ENCODE measurements around the gene RBM8A.

RBM8A gene

DNA sequence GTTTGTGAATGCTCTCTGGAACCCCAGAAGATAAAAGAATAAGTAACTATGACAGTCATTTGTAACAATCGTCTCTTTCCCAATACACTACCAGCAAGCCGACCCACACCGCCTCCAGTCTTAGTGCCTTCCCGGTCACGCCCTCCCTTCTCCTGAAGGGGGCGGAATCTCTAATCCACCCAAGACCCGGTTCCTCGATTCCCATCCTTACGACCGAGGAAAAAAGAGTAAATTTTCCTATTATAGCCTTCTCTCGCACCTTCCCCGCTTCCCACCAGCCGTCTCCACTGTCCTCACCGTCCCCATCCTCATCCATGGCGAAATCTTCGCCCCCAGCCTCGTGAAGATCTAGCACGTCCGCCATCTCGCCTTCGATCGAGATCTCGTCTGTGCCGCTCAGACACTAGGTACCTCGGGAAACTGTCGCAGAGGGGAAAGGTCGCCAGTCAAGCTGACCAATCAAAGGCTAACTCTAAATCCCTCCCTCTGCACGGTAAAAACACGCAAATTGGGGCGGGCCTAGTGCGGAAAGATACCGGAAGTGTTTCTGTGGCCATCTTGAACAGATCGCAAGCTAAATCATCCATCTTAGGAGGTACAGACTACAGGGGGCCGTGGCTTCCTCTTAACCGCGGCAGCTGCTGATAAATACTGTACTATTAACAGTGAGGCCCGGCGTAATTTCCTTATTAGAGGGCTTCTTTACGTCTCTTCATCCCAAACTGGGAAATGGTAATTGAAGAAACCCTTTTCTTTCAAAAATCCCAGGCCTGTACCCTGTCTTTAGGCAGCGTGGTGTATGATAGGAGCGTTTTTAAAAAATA lies at the start of gene RBM8A:
RBM8A (minus strand) TSS at position 422 of the 824 bp plus-strand sequence; CDS start at position 364, 58 bp downstream.
- DNase-seq: peak; percentile 99

DNA sequence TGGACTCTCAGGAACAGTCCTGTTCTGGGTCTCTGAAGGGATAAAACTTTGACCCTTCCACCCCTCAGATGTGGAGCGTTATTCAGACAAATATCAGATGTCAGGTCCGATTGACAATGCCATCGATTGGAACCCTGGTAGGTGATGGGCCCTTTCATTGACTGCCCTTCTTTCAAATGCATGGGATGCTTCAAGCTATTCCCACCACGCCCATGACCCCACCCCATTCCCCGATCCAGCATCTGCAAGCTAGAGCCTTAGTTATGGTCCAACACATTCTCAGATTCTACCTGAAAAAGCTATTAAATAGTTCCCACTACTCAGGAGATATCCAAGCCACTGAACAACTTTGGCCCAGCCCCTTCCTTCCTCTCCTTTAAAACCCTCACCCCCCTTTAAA lies 49.7 kb upstream of the RBM8A start:
- DNase-seq: no peak

DNA sequence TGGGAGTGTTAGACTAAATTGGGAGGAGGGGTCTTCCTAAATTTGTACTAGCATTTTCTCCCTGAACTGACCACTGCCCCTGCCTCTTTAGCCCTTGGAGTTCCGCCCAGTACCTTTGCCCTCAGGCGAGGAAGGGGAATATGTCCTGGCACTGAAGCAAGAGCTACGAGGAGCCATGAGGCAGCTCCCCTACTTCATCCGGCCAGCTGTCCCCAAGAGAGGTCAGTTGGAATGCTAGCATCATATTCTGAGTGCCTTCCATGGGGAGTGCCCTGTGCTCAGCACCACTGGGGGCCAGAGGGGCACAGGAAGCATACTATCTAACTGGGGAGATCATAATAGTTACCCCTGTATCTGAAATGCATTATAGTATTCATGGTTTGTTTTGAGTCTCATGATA lies 47.9 kb upstream of the RBM8A start:
- DNase-seq: no peak

DNA sequence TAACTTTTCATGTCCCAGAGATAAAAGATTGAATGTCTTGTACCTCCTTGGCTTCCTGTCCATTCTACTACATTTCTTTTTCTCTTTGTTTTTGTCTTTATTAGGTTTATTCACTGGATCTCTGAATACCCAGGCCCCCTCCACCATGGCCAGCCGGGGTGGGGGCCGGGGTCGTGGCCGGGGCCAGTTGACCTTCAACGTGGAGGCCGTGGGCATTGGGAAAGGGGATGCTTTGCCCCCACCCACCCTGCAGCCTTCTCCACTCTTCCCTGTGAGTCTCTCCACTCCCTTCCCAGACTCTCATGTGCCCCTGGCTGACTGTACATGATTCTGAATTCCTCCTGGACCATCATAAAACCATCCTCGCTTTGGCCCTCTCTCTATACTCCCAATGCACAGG lies 47.4 kb upstream of the RBM8A start:
- no peak for DNase-seq

DNA sequence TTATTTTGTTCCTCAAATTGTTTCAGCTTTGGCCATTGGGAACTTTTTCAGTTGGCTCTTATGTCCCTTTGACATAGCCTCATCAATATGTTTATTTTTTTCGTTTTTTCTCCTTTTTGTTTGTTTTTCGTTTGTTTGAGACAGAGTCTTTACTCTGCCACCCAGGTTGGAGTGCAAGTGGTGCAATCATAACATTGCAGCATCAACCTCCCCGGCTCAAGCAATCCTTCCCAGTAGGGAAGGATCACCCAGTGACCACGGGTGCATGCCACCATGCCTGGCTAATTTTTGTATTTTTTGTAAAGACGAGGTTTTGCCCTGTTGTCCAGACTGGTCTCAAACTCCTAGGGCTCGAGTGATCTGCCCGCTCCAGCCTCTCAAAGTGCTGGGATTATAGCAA lies 45.3 kb upstream of the RBM8A start:
- no peak for DNase-seq

DNA sequence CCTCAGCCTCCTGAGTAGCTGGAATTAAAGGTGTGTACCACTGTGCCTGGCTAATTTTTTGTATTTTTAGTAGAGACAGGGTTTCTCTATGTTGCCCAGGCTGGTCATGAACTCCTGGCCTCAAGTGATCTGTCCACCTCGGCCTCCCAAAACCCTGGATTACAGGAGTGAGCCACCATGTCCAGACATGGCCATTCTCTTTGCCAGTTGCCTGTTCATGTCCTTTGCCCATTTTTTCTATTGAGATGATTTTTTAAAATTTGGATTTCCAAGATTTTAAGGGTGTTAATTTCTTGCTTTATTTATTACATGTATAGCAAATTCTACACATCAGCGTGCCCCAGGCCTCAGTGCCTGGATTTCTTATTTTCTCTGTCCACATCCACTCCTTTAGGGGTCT lies 40.0 kb upstream of the RBM8A start:
- DNase-seq: no peak

DNA sequence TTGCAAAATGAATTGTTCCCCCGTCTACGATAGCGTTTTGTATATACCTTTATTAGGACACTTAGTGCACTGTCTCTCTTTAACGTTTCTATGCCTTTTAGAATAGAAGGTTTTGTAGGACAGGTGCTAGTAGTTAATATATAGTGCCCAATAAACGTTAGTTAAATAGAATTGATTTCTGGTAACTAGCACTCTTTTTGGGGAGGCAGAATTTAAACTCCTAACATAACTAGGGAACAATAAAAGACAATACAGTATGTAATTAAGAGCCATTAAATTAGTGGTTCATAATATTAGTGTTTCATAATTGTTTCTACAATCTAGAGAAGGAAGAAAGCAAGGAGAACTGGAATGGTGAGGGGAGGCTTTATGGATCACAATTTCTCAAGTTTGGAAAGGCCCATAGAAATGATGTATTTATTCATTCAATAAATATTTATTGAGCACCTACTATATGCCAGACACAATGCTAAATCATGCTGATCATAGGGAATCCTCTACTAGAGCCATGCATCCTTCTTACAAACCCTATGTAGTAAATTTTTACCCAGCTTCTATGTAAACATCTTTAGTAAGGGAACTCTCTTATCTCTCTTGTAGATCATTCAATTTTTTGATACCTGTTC lies 37.9 kb upstream of the RBM8A start:
- no peak for DNase-seq

DNA sequence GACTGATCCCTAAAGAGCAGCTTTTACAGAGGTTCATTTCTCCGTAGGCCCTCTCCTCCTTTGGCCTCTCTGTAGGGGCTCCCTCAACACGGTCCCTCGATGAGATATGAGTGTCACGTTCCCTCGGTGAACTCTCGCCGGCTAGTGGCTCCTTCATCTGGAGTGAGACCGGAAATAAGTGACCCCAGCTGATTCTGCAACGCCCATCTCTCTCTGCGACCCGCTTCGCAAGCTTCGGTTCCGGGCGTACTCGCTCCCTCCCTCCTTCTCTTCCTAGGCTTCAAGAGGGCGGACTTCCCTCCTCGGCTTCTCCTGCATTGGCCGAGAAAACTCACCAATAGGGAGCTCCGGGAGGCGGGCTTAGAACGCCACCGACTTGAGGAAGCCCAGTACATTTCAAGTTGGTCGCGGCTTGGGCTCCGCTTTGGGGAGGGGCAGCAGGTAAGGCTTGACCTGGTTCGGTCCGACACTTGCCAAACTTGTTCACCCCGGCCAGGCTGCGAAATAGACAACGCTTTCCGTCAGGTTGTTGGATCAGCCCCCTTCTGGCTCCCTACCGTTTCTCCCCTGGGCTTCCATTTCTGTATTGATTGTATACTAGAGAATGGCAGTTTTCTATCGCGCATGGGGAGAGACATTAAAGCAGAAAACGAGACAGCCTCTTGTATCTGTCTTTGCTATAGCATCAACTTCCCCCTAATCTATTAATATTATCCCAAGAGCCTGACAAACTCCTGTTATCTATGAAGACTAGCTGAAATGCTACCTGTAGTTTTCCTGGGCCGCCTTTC lies 37.2 kb upstream of the RBM8A start, which contains the start of the genes ANKRD34A and POLR3GL:
ANKRD34A (minus strand) TSS at position 248 of the 791 bp plus-strand sequence. CDS start 2,816 bp downstream, outside the sequence.
POLR3GL (plus strand) TSS at position 363 of the 791 bp plus-strand sequence. CDS start 10,176 bp downstream, outside the sequence.
- DNase-seq: peak; percentile 92

DNA sequence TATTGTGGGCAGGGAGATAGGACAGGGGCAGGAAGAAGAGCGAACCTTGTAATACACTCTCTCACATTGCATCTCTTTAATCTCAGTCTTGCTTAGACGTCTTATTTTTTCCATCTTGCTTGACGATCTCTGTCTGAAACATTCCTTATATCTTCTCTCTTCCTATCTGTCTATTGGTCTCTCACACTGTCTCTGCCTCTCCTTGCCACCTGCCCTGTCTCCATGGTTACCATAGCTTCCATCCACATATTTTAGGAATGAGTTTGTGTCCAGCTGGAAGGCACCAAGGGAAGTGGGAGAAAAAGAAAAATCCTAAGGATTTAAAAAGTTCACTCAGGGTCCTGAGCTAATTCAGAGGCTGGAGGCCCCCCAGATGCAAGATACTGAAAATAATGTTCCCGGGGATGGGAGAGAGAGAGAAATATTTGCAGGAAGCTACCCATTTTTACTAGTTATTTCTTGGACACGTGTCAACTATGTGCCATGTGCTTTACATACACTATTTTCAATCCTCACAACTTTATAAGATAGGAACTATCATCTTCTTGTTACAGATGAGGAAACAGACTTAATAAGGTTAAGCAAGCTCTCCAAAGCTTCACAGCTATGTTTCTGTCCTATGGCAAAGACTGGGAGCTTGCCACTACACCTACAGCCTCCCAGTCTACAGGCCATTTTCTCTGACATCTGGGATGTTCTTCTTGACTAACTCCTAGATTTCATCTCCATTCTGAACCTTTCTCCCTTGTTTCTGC lies 36.2 kb upstream of the RBM8A start:
- no peak for DNase-seq

DNA sequence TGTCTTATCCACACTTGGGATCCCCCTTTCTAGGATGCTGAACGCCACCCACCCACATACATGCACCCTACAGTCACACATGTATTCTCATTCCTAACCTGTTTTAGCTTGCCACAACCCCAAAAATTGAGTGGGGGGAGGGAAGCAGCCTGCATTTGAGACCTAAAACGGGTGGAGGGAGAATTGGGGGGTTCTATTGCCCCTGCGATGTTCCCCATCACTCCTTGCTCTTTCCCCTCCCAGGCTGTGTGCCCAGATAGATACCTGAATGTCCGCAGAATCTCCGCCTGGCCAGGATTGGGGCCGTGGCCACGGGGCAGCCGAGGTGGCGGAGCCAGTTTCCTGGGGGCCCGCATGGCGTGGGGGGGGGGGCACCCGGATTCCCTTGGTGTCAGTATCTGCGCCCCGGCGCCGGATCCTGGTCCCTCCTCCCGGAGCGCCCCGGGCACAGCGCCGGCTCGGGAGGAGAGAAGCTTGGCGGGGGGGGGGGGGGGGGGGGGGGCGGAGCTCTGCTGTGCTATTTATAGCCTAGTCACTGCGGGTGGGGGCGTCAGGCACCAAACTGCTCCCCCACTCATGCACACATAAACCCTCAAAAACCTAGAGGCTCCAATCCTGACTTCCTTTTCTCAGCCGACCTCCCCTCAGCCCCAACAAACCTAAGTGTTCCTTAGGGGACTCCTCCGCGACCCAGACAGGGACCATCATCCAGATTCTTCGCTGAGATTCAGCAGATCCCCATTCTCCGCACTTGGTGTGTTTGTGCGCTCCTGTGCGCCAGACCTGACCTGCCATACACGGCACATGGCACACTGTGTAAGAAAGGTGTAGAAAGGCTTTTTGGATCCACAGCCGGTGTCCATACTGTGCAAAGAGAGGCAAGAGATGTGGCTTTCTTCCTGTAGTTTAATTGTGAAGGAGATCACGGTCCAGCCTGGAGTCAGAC lies 35.1 kb upstream of the RBM8A start:
- DNase-seq: no peak

DNA sequence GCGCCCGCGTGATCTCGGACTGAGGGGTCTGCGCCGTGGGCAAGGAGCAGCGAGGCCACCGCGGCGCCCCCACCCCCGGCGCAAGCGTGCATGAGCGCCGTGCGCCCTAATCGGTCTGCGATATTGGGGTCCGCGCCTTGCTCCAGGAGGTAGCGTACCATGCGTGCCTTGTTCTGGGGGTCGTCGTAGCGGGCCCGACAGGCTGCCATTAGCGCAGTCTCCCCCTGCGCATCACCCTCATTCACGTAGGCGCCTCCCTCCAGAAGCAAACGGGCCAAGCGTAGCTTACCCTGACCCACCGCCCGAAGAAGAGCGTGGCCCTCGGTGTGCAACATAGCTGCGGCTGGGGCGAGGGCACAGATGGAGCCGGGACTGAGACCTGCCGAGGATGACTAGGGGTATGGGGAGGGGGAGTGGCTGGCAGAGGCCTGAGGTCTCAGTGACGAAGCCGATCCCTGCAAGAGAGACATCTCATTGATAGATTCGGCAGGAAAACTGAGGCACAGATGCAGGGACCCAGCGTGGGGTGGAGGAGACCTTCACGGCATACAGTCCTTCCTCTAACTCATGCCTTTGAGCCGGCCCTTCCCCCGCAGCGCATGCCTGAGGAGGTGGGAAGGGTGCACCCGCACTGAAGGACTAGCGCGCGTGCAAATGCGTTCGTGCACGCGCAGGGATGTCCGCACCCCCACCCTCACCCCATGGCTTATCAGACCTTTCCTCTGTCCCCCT lies 34.3 kb upstream of the RBM8A start:
- no peak for DNase-seq

DNA sequence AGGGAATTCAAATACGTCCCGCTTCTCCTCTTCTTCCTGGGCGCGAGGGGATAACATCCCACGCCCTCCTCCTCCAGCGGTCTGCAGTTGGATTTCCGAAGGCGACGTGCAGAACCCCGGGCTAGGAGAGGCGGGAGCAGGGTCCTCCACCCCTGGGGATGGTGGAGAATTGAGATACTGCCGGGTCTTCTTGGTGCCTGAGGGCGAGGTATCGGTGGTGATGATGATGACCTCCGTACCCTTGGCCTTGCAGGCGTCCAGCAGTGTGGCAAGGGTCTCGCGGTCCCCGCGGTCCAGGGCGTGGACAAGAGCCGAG lies 33.8 kb upstream of the RBM8A start:
- no peak for DNase-seq

DNA sequence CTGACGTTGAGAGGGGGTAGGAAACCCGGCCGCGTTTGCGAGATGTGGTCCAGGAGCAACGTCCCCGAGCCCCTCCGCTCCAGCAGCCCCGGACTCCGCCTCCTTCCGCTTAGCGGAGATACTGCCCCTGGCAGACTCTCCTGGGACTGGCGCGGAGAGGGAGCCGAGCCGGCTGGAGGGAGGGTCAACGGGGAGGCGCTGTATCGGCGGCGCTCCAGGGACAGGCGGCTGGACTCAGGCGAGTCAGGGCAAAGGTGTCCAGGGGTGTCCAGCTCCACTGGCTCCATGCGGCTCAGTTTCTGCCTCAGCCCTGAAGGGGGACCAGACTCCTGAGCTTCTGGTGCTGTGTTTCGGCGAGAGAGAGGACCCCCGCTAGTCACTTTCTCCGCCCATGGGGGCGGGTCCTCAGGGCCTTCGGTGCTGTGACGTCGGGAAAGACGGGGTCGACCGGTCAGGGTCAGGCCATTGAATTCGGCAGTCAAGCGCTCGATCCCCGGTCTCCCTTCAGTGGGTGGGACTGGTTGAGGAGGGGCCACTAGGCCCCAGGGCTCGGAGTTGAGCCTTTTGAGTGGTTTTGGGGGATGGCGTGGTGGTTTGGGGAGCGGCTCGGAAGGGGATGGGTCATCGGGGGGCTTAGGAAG lies 33.3 kb upstream of the RBM8A start:
- DNase-seq: peak; percentile 50

DNA sequence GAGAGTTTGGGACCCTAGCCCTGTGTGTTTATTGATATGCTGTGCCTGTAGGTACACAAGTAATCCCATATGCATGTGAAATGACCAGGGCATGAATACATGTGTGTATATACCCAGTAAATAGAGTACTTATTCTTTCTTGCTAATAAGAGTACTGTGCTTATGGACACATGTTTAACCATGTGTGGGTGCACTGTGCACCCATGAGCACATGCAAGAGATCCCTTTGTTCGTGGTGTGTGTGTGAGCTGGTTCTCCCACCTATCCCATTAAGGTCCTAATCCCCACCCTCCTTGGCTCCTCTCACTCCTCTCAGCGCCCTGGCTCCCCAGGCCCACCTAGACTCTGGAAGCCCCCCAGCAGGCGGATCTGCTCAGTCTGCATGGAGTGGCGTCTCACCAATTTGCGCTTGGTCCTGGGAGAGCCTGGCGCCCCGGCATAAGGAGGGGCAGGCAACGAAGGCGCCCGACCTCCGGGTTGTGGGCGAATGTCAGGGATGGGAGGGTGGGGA lies 32.7 kb upstream of the RBM8A start:
- DNase-seq: no peak

DNA sequence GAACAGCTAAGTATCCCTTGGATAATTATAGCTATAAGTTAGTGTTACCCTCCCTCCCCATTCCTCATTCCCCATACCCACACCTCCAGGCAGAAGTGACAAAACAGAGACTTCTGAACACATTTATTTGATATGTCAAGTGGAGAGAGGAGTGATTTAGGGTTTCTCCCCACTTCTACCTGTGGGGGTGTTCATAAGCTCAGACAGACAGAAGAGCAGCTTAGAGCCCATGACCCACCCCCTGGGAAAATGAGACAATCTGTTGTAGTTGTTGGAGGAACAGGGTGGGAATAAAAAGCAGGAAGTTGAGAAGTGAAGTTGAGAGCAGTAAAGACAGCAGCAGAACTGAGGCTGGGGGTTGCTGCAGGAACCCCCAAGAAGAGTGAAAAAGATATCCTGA lies 32.0 kb upstream of the RBM8A start:
- no peak for DNase-seq

DNA sequence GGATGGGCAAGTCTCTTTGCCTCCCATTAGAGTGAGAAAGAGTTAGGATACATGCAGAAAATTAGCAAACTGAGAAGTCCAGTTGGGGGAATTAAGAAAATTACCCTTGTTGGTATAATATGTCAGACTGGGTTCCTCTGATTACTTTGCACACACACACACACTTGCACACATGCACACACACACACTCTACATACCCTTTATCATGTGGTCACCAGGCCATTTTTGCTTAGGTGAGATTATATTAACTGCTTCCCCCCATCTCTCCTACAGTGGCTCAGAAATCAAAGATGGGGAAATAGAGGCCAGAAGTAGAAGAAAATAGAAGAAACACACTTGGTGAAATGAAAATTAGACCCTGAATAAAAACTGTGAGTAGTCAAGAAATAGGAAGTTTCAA lies 31.4 kb upstream of the RBM8A start:
- DNase-seq: no peak

DNA sequence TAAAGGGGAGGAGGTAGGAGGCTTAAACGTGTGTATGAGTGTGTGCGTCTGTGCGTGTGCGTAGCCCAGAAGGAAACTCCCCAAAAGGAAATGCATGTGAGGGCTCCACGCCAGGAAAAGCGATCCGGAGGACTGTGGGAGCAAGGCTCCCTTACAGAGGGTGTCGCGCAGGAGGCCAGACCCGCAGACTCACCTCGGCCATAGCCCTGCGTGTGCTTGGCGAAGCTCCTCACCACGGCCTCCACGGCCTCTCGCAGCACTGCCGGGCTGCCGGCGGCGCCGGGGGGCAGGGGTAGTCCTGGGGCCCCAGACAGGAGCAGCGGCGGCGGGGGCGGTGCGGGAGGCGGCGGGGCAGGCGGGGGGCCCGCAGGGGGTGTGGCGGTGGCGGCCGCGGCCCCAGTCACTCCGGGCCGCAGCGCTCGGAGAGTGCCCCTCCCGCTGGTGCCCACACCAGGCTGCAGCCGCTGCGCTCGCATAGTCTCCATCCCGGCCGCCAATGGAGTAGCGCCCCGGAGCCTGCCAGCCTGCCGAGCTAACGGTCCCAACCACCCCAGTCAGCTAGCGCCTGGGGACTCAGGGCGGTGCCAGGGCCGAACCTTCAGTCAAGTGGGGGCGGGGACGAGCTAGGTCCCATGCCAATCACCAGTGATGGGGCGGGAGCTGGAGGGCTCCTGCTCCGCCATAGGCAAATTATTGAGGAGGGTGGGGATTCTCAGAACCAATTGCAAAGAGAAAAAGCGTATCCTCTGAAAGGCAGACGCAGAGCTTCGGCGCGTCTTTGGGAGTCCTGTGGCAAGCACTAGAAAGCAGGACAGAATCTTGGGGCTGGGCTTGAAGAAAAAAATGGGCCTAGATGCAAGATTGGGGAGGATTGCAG lies 30.4 kb upstream of the RBM8A start, which contains the start of gene LIX1L:
LIX1L (minus strand) TSS at position 575 of the 877 bp plus-strand sequence; CDS start at position 485, 90 bp downstream.
- peak; percentile 97 for DNase-seq

DNA sequence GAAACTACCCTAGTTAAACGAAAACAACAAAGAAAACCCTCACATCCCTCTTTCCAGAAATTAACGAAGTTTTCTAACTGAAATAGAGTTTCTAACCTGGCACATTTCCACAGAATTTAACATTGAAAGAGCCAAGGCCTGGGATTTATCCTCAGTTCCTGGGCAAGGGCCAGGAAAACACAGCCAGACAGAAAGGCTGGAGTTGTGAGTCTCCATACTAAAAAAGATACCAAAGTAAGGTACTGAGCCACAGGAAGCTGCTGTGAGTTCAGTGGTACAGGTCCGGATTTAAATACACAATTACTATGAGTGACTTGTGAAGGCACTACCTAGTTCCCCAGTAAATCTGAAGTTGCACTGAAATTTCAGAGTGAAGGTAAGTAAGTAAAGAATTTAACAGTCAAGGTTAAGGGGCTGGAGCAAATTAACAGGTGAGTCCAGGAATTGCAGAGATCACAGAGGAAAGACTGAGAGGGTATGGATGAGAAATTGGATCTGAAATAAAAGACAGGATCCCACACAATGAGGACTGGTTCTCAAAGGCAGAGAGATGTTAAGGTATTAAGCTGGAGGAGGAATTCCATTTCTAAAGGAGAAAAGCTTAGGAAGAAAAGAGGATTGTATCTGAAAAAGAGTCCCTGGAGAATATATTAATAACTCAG lies 29.6 kb upstream of the RBM8A start:
- no peak for DNase-seq
